ENCODE data around the gene SNRPB. TPM values are rescaled to one million over a fixed set of nuclear protein-coding genes. Genes with fewer than 3 reads are reported as not detected.

The SNRPB gene
- polyA plus RNA-seq, 1 experiment = 137 TPM

GRCh38 chr20:2453792-2454191 is 16.8 kb downstream of the SNRPB start:
- H3K27me3 ChIP-seq (ENCODE audit: control insufficient read depth, insufficient read depth, low read length) = no peaks in the 10 kb centered on the region
- H3K27ac ChIP-seq (ENCODE audit: low read depth, low read length) = no peak overlapping the region
- TF ChIP-seq CTCF (IDR thresholded peaks at IDR 0.05; ENCODE audit: low read depth, low read length) = no peak
- no peaks in the 10 kb centered on the region for H3K9me3 ChIP-seq (ENCODE audit: control insufficient read depth, insufficient read depth, low read length)
- ChIA-PET POLR2A (interaction anchor here (0.5 kb wide), 1 partner anchor 530 kb away, joined by 4 read pairs; no protein-coding TSS in a partner anchor), CTCF (interaction anchor here (1.3 to 3.7 kb wide), 5 partner anchors 10 to 246 kb away, joined by 3 to 26 read pairs (median 12); partner anchors contain the start of gene SNRPB)
- H3K4me3 ChIP-seq (ENCODE audit: low read depth, low read length) = no peak overlapping the region
- DNase-seq (ENCODE audit: low read depth, low spot score) = no peak

- no peaks in the 10 kb centered on the region for H3K9me3 ChIP-seq (ENCODE audit: control insufficient read depth, insufficient read depth, low read length)
- ChIA-PET POLR2A (no interaction called here), CTCF (interaction anchor here (0.6 to 3.7 kb wide), 29 partner anchors 9 to 1074 kb away, joined by 3 to 26 read pairs (median 4); partner anchors contain the start of gene SNRPB)
- H3K27ac ChIP-seq (ENCODE audit: low read depth, low read length) = no peak overlapping the region
- TF ChIP-seq CTCF (IDR thresholded peaks at IDR 0.05; ENCODE audit: low read depth, low read length) = peak; percentile 89
- no peak for DNase-seq (ENCODE audit: low read depth, low spot score)
- no peaks in the 10 kb centered on the region for H3K27me3 ChIP-seq (ENCODE audit: control insufficient read depth, insufficient read depth, low read length)
- no peak overlapping the region for H3K4me3 ChIP-seq (ENCODE audit: low read depth, low read length)
Measured at GRCh38 chr20:2451939-2452732, 18.5 kb downstream of the SNRPB start.

- no peaks in the 10 kb centered on the region for H3K27me3 ChIP-seq (ENCODE audit: control insufficient read depth, insufficient read depth, low read length)
- DNase-seq (ENCODE audit: low read depth, low spot score) = no peak
- H3K4me3 ChIP-seq (ENCODE audit: low read depth, low read length) = no peak overlapping the region
- no peak for TF ChIP-seq CTCF (IDR thresholded peaks at IDR 0.05; ENCODE audit: low read depth, low read length)
- ChIA-PET POLR2A (no interaction called here), CTCF (interaction anchor here (0.9 to 3.7 kb wide), 13 partner anchors 10 to 244 kb away, joined by 3 to 26 read pairs (median 8); partner anchors contain the start of gene SNRPB)
- H3K9me3 ChIP-seq (ENCODE audit: control insufficient read depth, insufficient read depth, low read length) = no peaks in the 10 kb centered on the region
- H3K27ac ChIP-seq (ENCODE audit: low read depth, low read length) = no peak overlapping the region
Measured at GRCh38 chr20:2451422-2451821, 19.2 kb downstream of the SNRPB start.

GRCh38 chr20:2449386-2449785 is 21.2 kb downstream of the SNRPB start:
- TF ChIP-seq CTCF (IDR thresholded peaks at IDR 0.05; ENCODE audit: low read depth, low read length) = no peak
- CTCF ChIA-PET = no interaction called here
- H3K27me3 ChIP-seq (ENCODE audit: control insufficient read depth, insufficient read depth, low read length) = no peaks in the 10 kb centered on the region

GRCh38 chr20:2446845-2447244 is 23.7 kb downstream of the SNRPB start:
- Histone ChIP-seq H3K27me3 (ENCODE audit: control insufficient read depth, insufficient read depth, low read length) (no peaks in the 10 kb centered on the region), H3K27ac (ENCODE audit: low read depth, low read length) (no peak overlapping the region), H3K9me3 (ENCODE audit: control insufficient read depth, insufficient read depth, low read length) (no peaks in the 10 kb centered on the region), H3K4me3 (ENCODE audit: low read depth, low read length) (no peak overlapping the region)
- no peak for DNase-seq (ENCODE audit: low read depth, low spot score)
- ChIA-PET POLR2A (no interaction called here), CTCF (interaction anchor here (0.5 kb wide), 1 partner anchor 120 kb away, joined by 4 read pairs; no protein-coding TSS in a partner anchor)
- no peak for TF ChIP-seq CTCF (IDR thresholded peaks at IDR 0.05; ENCODE audit: low read depth, low read length)

More at GRCh38 chr20:2449386-2449785, 21.2 kb downstream of the SNRPB start:
- POLR2A ChIA-PET = no interaction called here
- Histone ChIP-seq H3K9me3 (ENCODE audit: control insufficient read depth, insufficient read depth, low read length) (no peaks in the 10 kb centered on the region), H3K27ac (ENCODE audit: low read depth, low read length) (no peak overlapping the region), H3K4me3 (ENCODE audit: low read depth, low read length) (no peak overlapping the region)
- no peak for DNase-seq (ENCODE audit: low read depth, low spot score)
